Kidney (tissue), 14 donors: ENCODE measurements around the gene FBXO11. TPM values are rescaled to one million over a fixed set of nuclear protein-coding genes. Genes with fewer than 3 reads are reported as not detected.

Source experiments
- DNase-seq, 5 donors: peaks; one replicate each; pipeline ENCODE4 v3.0.0-alpha.2; 2013 to 2020
- FAIRE-seq: peaks from 2 replicates; lab custom pipeline; 2012; peaks lifted over from hg19 to GRCh38; lab: Jason Lieb, UNC
- H3K27ac ChIP-seq, 2 donors: one replicate each; pipeline ENCODE4 v1.7.0; 2013; ENCODE audit warnings: low read depth in 2 of 2, low read length in 2 of 2, inconsistent platforms in 1 of 2
- H3K27me3 ChIP-seq: one replicate; pipeline ENCODE4 v1.7.1; 2013; ENCODE audit warnings: low read length, inconsistent platforms; ENCODE audit not compliant: control insufficient read depth, insufficient read depth
- H3K36me3 ChIP-seq, 3 donors: one replicate each; pipeline versions ENCODE4 v1.7.0 to v1.7.1; 2013; ENCODE audit warnings: low read length in 3 of 3, control low read depth in 1 of 3, inconsistent platforms in 1 of 3; ENCODE audit not compliant: insufficient read depth in 3 of 3, control insufficient read depth in 2 of 3
- H3K4me1 ChIP-seq, 3 donors: one replicate each; pipeline versions ENCODE4 v1.7.0 to v1.7.1; 2013; ENCODE audit warnings: low read length in 3 of 3, inconsistent platforms in 1 of 3, low read depth in 1 of 3; ENCODE audit not compliant: control insufficient read depth in 2 of 3, insufficient read depth in 2 of 3
- H3K4me3 ChIP-seq, 3 donors: one replicate each; pipeline versions ENCODE4 v1.7.0 to v1.8.1; 2013; ENCODE audit warnings: low read length in 3 of 3, control low read depth in 1 of 3, inconsistent platforms in 1 of 3
- H3K9ac ChIP-seq, 3 donors: one replicate each; pipeline versions ENCODE4 v1.7.0 to v1.7.1; 2013; ENCODE audit warnings: low read length in 3 of 3, control low read depth in 1 of 3, inconsistent platforms in 1 of 3
- H3K9me3 ChIP-seq, 3 donors: one replicate each; pipeline versions ENCODE4 v1.7.0 to v1.7.1; 2013; ENCODE audit warnings: low read length in 3 of 3, control low read depth in 1 of 3, inconsistent platforms in 1 of 3; ENCODE audit not compliant: control insufficient read depth in 2 of 3, insufficient read depth in 1 of 3
- intact Hi-C: fragments of 100-400 bp; cut with DNase I; formaldehyde crosslinking; loops from one replicate; pipeline ENCODE4 v1.11.1; 2022
- polyA plus RNA-seq: library from polyadenylated mRNA; stranded (reverse); fragments of 350-450 nt; fragmentation: Illumina TruSeq; extraction: RNeasy Lipid Tissue Mini Kit (QIAGEN cat#74804); gene quantifications from one replicate; pipeline ENCODE4 v1.2.3, GENCODE V29; 2014; ENCODE audit warnings: low read depth, low replicate concordance; ENCODE audit not compliant: insufficient read depth
- total RNA-seq: library from RNA; stranded (reverse); fragmentation: NEBNext Ultra II Directional; extraction: Animal tissue kit (Norgen Biotek cat#: 25700); gene quantifications from one replicate; pipeline ENCODE4 v1.2.1, GENCODE V29; 2021
- TF ChIP-seq, protein P1 (sequence below): IDR thresholded peaks from 3 replicates; pipeline ENCODE4 v1.5.1; 2012; ENCODE audit warnings: mild to moderate bottlenecking, moderate library complexity, borderline replicate concordance; ENCODE audit not compliant: insufficient read depth; ENCODE audit errors: extremely low read depth
- donor health status: control.
- donor health status: control.
- donor health status: control.
- donor health status: control.
- donor health status: control.
- donor health status: DM: yes; HTN: yes; CAD: no.
- donor health status: Normal renal cell carcinoma (clear cell type).

FBXO11 gene
- total and polyA plus RNA-seq, 2 donors from 2014 or later = 21.9 to 68.7 TPM

DNA sequence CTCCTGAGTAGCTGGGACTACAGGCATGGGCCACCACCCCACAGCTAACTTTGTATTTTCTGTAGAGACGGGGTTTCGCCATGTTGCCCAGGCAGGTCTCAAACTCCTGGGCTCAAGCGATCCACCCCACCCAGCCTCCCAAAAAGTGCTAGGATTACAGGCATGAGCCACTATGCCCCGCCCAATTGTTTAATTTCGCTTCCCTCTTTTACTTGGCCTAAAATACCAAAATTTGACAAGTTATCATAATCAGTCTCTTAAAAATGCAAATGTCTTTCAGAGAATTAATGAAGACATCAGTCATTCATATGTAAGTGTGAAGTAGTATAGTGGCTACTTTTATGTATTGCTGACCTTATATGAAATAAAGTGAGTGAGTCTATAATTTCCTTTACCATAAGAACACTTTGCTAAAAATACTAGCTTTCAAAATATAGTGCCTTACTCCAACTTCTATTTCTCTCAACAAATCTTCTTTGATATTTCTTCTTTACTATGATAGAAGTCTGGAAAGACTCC lies 9.8 kb downstream of the FBXO11 start:
- Histone ChIP-seq H3K9ac (no peak overlapping the region), H3K27me3 (no peaks in the 10 kb centered on the region), H3K4me3 (no peak overlapping the region), H3K4me1 (peaks cover 0 to 19% (median 10%) of the 10 kb centered on the region in 3 donors), H3K27ac (no peak overlapping the region), H3K36me3 (no peaks in the 10 kb centered on the region), H3K9me3 (no peaks in the 10 kb centered on the region)
- FAIRE-seq (no peak), DNase-seq (no peak)
- TF ChIP-seq, protein P1, sequence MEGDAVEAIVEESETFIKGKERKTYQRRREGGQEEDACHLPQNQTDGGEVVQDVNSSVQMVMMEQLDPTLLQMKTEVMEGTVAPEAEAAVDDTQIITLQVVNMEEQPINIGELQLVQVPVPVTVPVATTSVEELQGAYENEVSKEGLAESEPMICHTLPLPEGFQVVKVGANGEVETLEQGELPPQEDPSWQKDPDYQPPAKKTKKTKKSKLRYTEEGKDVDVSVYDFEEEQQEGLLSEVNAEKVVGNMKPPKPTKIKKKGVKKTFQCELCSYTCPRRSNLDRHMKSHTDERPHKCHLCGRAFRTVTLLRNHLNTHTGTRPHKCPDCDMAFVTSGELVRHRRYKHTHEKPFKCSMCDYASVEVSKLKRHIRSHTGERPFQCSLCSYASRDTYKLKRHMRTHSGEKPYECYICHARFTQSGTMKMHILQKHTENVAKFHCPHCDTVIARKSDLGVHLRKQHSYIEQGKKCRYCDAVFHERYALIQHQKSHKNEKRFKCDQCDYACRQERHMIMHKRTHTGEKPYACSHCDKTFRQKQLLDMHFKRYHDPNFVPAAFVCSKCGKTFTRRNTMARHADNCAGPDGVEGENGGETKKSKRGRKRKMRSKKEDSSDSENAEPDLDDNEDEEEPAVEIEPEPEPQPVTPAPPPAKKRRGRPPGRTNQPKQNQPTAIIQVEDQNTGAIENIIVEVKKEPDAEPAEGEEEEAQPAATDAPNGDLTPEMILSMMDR = no peak
- intact Hi-C loops = no loop called here

- TF ChIP-seq, protein P1 = no peak
- H3K4me1 ChIP-seq = peaks cover 0 to 13% (median 4%) of the 10 kb centered on the region in 3 donors
- no peaks in the 10 kb centered on the region for H3K27me3 ChIP-seq
- no peaks in the 10 kb centered on the region for H3K9me3 ChIP-seq
- H3K36me3 ChIP-seq = no peaks in the 10 kb centered on the region
- no peak overlapping the region for H3K9ac ChIP-seq
- no peak for DNase-seq
- H3K27ac ChIP-seq = no peak overlapping the region
- no peak for FAIRE-seq
- intact Hi-C loops = no loop called here
- no peak overlapping the region for H3K4me3 ChIP-seq
Measured at GRCh38 chr2:47893771-47894170, 12.5 kb downstream of the FBXO11 start.

DNA sequence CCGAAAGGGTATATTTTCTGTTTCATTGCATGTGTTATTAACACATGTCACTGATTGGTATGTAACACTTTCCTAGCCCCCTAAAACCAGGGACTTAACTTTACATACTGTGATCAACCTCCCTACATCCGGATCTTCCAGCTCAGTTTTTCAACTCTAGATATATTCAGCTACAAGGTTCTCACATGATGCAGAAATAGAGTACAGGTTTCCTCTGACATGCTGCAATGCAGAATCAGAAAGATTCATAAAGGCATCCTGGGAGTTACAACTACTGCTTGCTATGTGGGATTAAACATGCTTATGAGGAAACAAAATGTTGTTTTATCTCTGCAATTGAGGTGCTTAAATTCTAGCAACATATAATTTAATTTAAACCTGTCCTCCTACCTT lies 14.0 kb downstream of the FBXO11 start:
- no peak overlapping the region for H3K27ac ChIP-seq
- H3K9me3 ChIP-seq = no peaks in the 10 kb centered on the region
- FAIRE-seq (no peak), DNase-seq (no peak)
- H3K9ac ChIP-seq = no peak overlapping the region
- no peak overlapping the region for H3K4me3 ChIP-seq
- TF ChIP-seq, protein P1 = no peak
- H3K27me3 ChIP-seq = no peaks in the 10 kb centered on the region
- H3K36me3 ChIP-seq = no peaks in the 10 kb centered on the region
- H3K4me1 ChIP-seq = peaks cover 0 to 5% (median 2%) of the 10 kb centered on the region in 3 donors
- intact Hi-C loops = no loop called here
